AG08396 (cell line): ENCODE measurements around the gene SLC1A3.

Source experiments
- DNase-seq: peaks from one replicate; pipeline ENCODE4 v3.0.0; 2012; ENCODE audit warnings: low spot score, mixed read lengths

Gene SLC1A3

DNA sequence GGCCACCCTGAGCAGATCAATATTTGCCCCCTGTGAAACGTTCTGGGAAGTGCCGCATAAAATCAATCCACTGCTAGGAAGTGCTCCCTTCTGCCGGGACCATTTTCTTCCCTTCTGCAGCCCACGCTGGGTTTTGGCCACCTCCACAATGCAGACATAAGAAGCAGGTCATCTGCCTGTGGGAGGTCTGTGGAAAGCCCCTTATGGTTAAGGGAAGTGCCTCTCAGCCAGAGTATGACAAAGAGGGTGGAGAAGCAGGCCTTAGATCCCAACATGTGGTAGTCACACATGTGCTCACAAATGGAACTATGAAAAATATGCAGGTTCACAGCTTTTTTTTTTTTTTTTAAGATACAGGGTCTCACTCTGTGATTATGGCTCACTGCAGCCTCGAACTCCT lies 82.8 kb downstream of the SLC1A3 start:
- DNase-seq: no peak

DNA sequence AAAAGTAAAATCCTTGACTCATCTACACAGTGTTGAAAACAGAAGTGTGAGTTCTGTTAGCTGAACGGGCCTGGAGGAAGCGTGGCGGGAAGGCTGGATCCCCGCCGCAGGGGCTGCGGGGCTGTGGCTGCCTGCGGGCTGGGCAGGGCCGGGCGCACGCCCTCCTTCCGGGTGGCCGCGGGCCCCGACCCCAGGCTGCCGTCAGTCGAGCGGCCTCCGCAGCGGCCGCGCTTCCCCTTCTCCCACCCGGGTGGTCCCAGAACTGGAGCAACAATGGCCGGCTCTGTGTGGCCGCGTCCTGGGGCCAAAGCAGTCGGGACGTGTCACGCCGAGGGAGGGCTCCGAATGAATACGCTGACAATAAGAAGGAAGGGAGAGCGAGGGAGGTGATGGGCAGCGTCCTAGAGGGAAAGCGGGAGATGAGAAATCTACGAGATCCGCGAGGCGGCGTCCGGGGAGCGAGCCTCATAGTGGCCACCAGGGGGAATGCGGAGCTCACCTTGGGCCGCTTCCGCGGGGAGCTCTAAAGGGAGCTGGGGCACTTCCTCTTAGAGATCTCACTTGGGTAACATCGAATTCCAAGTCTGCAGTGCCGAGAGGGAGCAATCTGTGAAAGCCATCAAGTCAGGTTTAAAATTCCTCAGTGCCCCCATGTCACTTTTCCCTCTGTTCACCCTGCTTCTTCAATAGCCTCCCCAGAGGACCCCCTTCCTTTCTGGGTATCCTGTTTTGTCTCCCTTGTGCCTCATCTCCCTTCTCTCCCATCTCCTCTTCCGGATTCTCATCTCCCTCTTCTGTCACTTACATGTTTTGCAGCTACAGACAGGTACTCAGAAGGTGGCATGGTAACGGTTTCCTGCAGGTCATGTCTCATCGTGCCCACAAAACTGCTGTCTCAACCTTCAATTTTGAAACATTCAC lies 83.9 kb downstream of the SLC1A3 start:
- DNase-seq: peak; percentile 91

DNA sequence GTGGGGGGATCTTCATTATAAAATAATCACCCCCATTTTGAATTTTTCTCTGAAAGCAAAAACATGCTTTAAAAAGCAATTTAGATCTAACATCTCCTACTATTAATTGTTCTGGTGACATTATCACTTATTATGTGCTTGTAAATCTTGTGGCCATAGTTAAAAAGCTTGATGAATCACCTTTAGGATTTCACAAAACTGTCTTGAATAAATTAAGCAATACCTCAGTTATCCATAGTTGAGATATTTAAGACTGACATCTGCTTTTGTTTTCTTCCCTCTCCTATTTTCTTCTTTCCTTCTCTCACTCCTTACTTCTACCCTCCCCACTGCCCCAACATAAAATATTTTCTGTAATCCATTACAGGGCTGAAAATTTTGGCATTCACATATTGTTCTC lies 84.8 kb downstream of the SLC1A3 start:
- no peak for DNase-seq

- DNase-seq: no peak
These were observed 85.4 kb downstream of the SLC1A3 start for GRCh38 chr5:36691696-36692371.

- DNase-seq: peak; percentile 80
These were observed 86.7 kb downstream of the SLC1A3 start for GRCh38 chr5:36692791-36693763.

DNA sequence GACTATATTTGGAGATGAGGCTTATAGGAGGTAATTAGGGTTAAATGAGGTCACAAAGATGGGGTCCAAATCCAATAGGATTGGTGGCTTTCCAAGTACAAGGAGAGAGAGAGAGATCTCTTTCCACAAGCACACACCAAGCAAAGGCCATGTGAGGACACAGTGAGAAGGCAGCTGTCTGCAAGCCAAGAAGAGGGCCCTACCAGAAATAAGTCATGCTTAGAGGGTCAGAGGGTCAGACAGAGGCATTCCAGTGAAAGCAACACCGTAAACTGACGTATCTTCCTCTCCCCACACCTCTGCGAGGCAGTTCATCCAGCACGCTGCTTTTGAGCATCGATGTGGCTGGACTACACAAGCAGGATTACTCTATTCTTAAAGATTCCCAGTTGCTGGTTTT lies 87.9 kb downstream of the SLC1A3 start:
- no peak for DNase-seq

DNA sequence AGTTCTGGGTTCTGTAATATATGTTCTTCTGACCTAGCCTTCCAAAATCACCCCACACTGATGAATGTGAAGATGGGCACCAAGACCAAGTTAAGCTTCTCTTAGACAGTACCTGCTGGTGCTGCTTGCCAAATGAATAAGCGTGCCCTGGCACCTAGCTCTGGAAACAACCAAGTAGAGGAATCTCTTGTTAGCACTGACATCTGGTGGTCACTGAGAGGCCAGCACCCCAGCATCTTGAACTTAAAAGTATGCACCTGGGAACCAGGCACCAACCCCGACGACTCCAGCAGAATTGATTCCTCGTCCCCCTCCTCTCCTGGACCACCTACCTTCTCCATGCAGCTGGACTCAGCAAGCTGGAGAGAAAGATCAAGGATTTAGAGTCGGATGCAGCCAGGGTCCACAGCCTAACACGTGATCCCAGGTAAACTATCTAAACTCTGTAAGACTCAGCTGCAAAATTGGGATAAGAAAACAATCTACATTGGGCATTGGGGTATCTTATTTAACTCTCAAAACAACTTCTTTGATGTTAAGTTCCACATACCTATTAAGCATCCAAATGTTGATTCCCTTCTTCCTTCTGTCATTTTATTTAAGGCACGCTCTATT lies 89.8 kb downstream of the SLC1A3 start:
- peak; percentile 61 for DNase-seq

DNA sequence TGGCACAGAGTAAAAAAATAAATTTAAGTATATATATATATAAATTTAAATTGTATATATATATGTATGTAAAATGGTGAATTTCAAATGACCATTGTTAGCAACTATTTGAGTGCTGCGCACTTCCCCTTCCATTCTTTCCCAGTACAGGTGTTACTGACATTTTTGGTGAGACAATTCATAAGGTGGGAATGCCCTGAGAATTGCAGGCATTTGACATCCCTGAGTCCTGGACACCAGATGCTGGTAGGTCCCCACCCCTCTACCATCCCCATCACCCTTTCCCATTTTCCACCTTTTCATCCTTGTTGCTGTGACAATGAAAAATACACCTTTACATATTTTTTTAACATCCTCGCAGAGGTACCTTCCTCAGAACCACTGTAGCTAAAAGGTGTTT lies 91.6 kb downstream of the SLC1A3 start:
- no peak for DNase-seq

GRCh38 chr5:36701085-36701698 lies 94.8 kb downstream of the SLC1A3 start:
- no peak for DNase-seq

- DNase-seq: no peak
These were observed 96.9 kb downstream of the SLC1A3 start for GRCh38 chr5:36703245-36703860.

- no peak for DNase-seq
These were observed 97.7 kb downstream of the SLC1A3 start for GRCh38 chr5:36704131-36704530.

DNA sequence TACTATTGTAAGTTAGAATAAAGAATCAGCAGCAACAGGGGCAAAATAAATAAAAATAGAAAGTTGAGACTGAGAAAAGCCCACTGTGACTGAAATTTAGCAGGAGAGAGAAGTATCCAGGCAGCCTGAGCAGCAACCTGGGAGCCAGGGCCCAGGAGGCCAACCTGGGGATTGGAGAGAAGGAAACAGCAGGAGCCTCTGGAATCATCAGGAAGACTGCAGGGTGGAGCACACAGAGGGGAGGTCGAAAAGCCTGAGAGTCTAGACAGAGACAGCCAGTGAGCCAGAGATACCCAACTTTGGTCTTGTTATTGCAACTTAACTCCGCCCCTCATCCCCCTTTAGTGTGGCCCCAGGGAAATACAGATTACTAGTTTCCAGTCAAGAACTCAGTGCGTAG lies 98.6 kb downstream of the SLC1A3 start:
- no peak for DNase-seq

DNA sequence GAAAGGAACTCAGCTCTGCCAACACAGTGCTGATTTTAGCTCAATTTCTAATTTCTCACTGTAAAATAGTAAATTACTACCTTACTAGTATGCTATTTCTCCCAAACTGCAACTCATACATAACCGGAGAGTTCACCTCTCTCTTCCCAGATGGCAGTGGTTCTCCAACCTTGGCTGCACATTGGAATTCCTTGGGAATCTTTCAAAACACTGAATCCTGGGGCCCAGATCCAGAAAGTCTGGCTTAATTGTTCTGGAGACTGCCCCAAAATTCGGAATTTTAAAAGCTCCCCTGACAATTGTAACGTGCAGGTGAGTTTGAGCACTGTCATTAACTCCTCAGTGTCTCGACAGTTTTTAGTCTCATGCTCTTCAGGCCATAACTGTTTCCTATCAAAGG lies 100.3 kb downstream of the SLC1A3 start:
- DNase-seq: no peak

DNA sequence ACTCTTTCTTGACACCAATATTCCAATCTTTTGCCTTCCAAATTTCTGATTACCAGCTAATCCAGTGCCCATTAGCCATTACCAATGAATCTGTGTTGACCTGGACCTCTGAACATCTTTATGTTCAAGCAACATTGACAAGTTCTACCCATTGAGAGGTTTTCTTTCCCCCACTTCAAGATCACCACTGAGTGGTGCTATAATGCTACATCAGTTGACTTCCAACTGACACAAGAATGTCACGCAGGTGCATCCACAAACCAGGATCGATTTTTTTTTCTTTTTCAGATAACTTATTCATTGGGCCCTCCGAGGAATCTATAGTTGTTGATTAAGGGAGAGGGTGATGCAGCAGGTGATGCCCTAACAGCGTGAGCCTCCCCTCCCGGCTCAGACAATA lies 102.6 kb downstream of the SLC1A3 start:
- DNase-seq: no peak

GRCh38 chr5:36710039-36710438 lies 103.6 kb downstream of the SLC1A3 start:
- DNase-seq: no peak

- no peak for DNase-seq
These were observed 106.3 kb downstream of the SLC1A3 start for GRCh38 chr5:36712706-36713105.

DNA sequence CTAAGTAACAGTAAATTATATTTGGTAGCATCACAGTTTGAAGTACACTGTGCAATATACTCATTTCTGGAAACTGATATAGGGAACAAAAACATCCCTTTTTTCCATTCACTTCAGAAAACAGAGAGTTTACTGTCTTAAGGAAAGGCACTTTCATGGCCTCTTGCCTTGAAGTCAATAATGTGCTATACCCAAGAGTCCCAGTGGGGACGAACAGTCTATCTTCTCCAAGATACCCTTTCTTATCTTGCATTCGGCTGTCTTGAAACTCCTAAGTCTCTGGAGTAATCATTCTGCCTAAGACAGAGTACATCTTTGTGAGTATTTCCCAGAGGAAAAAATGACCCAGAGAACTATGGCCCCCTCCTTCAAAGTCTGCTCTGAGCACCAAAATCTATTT lies 107.1 kb downstream of the SLC1A3 start:
- no peak for DNase-seq

- DNase-seq: no peak
These were observed 110.8 kb downstream of the SLC1A3 start for GRCh38 chr5:36717131-36717695.

- DNase-seq: no peak
These were observed 112.9 kb downstream of the SLC1A3 start for GRCh38 chr5:36719282-36719681.

DNA sequence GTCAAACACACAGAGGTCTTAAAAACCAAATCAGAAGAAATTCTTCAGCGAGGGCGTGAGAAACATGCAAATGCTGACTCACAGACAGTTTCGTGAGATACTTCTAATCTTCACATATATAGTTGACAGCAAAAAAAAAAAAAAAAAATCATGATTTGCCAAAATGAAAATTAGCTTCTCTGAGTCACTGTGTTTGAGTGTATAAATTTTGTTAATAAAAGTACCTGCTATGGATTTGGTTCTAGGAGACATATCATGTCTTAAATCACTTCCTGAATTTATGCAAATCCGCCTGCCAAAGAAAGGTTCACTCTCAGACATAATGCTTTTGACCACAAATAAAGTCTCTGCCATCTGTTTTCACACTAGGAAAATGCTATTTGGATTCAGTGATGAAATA lies 114.3 kb downstream of the SLC1A3 start:
- no peak for DNase-seq
